OCI-LY7 (cell line): ENCODE measurements around the gene GRM5. TPM values are rescaled to one million over a fixed set of nuclear protein-coding genes. Genes with fewer than 3 reads are reported as not detected.

Experiments
- BruUV-seq: library from RNA; stranded (reverse); fragments of 400-500 nt; replicated peaks from 2 replicates; lab custom pipeline; 2021; lab: Mats Ljungman, UMichigan
- CTCF ChIA-PET: fragments of 300-600 bp; sonication (Branson Sonifier 250); formaldehyde crosslinking; loops from one replicate; lab custom pipeline; 2022; ENCODE audit warnings: antibody characterized with exemption; ENCODE audit not compliant: unreplicated experiment; lab: Charles Lee
- POLR2A ChIA-PET: fragments of 300-600 bp; sonication (Branson Sonifier 250); formaldehyde crosslinking; loops from one replicate; lab custom pipeline; 2022; ENCODE audit warnings: antibody characterized with exemption; lab: Charles Lee
- DNase-seq: peaks from one replicate; pipeline ENCODE4 v3.0.0-alpha.2; 2015; ENCODE audit warnings: low spot score
- H2AFZ ChIP-seq: fragments of 200-600 bp; sonication (generic), shearing (Covaris generic); 2 replicates; pipeline ENCODE4 v1.6.1; 2014; ENCODE audit warnings: mild to moderate bottlenecking, antibody characterized with exemption, low read length, moderate library complexity
- H3K27ac ChIP-seq: fragments of 200-600 bp; sonication (generic); 2 replicates; pipeline ENCODE4 v1.5.1; 2014; ENCODE audit warnings: mixed run types, low read depth, mild to moderate bottlenecking, moderate library complexity, low read length, inconsistent platforms; ENCODE audit not compliant: poor library complexity, severe bottlenecking
- H3K36me3 ChIP-seq: fragments of 200-600 bp; sonication (generic); 2 replicates; pipeline ENCODE4 v1.6.1; 2014; ENCODE audit warnings: mild to moderate bottlenecking, antibody characterized with exemption, low read length, moderate library complexity, mixed read lengths; ENCODE audit not compliant: insufficient read depth
- H3K4me1 ChIP-seq: fragments of 200-600 bp; sonication (generic); 2 replicates; pipeline ENCODE4 v1.5.1; 2014; ENCODE audit warnings: mild to moderate bottlenecking, low read length; ENCODE audit not compliant: insufficient read depth, poor library complexity, severe bottlenecking
- H3K4me2 ChIP-seq: fragments of 200-600 bp; sonication (generic); 2 replicates; pipeline ENCODE4 v1.6.1; 2014; ENCODE audit warnings: mild to moderate bottlenecking, low read length
- H3K4me3 ChIP-seq: fragments of 200-600 bp; sonication (generic); 2 replicates; pipeline ENCODE4 v1.5.1; 2014; ENCODE audit warnings: mild to moderate bottlenecking, low read depth, low read length; ENCODE audit not compliant: poor library complexity, severe bottlenecking
- H3K79me2 ChIP-seq: fragments of 200-600 bp; sonication (generic); 2 replicates; pipeline ENCODE4 v1.6.1; 2016; ENCODE audit warnings: low read depth, mild to moderate bottlenecking, low read length, moderate library complexity, mixed read lengths; ENCODE audit not compliant: insufficient read depth
- H3K9me2 ChIP-seq: fragments of 200-600 bp; sonication (generic); 2 replicates; pipeline ENCODE4 v1.6.1; 2016; ENCODE audit warnings: mild to moderate bottlenecking, low read length, mixed read lengths; ENCODE audit not compliant: insufficient read depth
- H3K9me3 ChIP-seq: fragments of 200-600 bp; sonication (generic); 2 replicates; pipeline ENCODE4 v1.6.1; 2014; ENCODE audit warnings: mild to moderate bottlenecking, mixed run types, low read length, mixed read lengths
- H4K20me1 ChIP-seq: fragments of 200-600 bp; sonication (generic); 2 replicates; pipeline ENCODE4 v1.6.1; 2014; ENCODE audit warnings: mild to moderate bottlenecking, antibody characterized with exemption, low read length, moderate library complexity, mixed read lengths; ENCODE audit not compliant: insufficient read depth
- CTCF ChIP-seq: fragments of 200-600 bp; sonication (generic); conservative IDR thresholded peaks from 2 replicates; pipeline ENCODE4 v1.5.1; 2014; ENCODE audit warnings: mild to moderate bottlenecking, antibody characterized with exemption, low read length, moderate library complexity, mixed read lengths
- EZH2phosphoT487 ChIP-seq: fragments of 200-600 bp; sonication (generic); IDR thresholded peaks from 2 replicates; pipeline ENCODE4 v1.6.1; 2018; ENCODE audit warnings: low read depth, borderline replicate concordance, mild to moderate bottlenecking, mixed run types, antibody characterized with exemption, low read length, moderate library complexity, mixed read lengths
- intact Hi-C: fragments of 100-400 bp; cut with micrococcal nuclease; formaldehyde crosslinking; loops from one replicate; pipeline ENCODE4 v1.10.0; 2022; ENCODE audit not compliant: unreplicated experiment
- total RNA-seq, 2 experiments: library from RNA; depleted of rRNA in 1 of 2; stranded (reverse); fragments of >200 nt in 1 of 2; shearing (Covaris generic) in 1 of 2; gene quantifications; 2 replicates each; pipeline ENCODE4 v1.2.3, GENCODE V29; 2014 to 2022

GRM5 gene
- total RNA-seq, 2 experiments from 2014 or later = not detected

DNA sequence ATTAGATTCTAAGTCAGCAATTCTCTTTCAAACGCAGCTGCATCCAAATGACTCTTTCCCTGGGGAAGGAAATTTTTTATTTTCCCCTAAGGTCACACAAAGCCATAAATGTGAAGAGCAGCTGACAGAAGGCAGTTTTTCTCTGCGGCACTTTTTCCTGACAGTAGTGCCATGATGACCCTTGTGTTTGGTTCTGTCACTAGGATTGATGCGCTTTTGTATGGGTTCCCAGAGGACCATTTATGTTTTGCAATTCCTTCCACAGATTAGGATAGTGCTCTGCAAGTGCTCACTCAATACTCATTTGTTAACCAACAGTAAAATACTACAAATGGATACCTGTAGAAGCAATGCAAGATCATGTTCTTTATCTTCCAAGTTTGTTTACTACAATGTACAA, 368.6 kb downstream of the GRM5 start:
- no peaks in the 10 kb centered on the region for H3K36me3 ChIP-seq
- CTCF ChIA-PET = no interaction called here
- no peak for DNase-seq
- BruUV-seq = no TSS peak
- no peaks in the 10 kb centered on the region for H3K79me2 ChIP-seq
- intact Hi-C loops = no loop called here
- no peak overlapping the region for H2AFZ ChIP-seq
- H3K4me1 ChIP-seq = no peaks in the 10 kb centered on the region
- H3K9me2 ChIP-seq = no peaks in the 10 kb centered on the region
- no peak overlapping the region for H3K4me2 ChIP-seq
- H3K27ac ChIP-seq = no peak overlapping the region
- H4K20me1 ChIP-seq = no peaks in the 10 kb centered on the region
- TF ChIP-seq CTCF = no peak
- no peak for TF ChIP-seq EZH2phosphoT487
- no peak overlapping the region for H3K4me3 ChIP-seq
- H3K9me3 ChIP-seq = no peaks in the 10 kb centered on the region
- POLR2A ChIA-PET = no interaction called here

DNA sequence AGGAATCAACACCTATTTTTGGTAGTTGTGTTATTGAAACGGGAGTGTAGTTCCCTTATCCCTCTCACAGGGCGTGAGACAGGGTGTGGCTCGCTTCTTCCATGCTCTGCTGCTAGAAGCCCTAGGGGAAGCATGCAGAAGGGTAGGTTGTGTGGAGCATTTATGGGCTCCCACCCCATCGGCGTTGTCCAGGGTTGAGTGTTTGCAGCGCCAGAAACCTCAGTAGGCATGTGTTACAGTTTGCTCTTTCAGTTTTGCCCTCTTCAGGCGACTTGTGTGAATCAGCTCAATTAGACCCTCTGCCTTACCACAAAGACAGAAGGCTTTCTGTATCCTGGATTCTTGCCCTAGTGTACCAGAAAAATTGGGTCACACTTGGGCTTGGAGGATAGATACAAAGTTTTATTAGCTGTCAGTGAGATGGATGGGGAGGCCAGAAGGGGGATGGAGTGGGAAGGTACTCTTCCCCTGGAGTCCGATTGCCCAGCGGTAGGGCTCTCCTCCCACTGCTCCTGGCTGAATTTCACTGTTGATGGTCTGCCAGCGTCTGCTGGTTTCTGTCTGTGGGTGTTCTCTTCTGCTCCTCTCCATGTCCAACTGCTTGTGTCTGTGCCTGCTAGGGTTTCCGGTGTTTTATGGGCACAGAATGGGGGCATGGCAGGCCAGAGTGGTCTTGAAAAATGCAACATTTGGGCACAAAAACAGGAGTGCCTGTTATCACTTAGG, 369.9 kb downstream of the GRM5 start:
- Histone ChIP-seq H3K9me2 (no peaks in the 10 kb centered on the region), H3K27ac (no peak overlapping the region), H3K4me3 (no peak overlapping the region), H3K79me2 (no peaks in the 10 kb centered on the region), H4K20me1 (no peaks in the 10 kb centered on the region), H3K4me2 (no peak overlapping the region), H3K36me3 (no peaks in the 10 kb centered on the region), H2AFZ (no peak overlapping the region), H3K9me3 (no peaks in the 10 kb centered on the region), H3K4me1 (no peaks in the 10 kb centered on the region)
- no TSS peak for BruUV-seq
- TF ChIP-seq CTCF = no peak
- no peak for TF ChIP-seq EZH2phosphoT487
- ChIA-PET POLR2A (no interaction called here), CTCF (no interaction called here)
- no peak for DNase-seq
- intact Hi-C loops = no loop called here
